ENCODE data around the gene ACIN1. TPM values are rescaled to one million over a fixed set of nuclear protein-coding genes. Genes with fewer than 3 reads are reported as not detected.
A peak's percentile ranks its signal among the peaks of the same experiment; 100 is the strongest.

ACIN1 gene
- total and polyA plus RNA-seq, 3 donors from 2014 or later: 151 to 216 (median 209) TPM

DNA sequence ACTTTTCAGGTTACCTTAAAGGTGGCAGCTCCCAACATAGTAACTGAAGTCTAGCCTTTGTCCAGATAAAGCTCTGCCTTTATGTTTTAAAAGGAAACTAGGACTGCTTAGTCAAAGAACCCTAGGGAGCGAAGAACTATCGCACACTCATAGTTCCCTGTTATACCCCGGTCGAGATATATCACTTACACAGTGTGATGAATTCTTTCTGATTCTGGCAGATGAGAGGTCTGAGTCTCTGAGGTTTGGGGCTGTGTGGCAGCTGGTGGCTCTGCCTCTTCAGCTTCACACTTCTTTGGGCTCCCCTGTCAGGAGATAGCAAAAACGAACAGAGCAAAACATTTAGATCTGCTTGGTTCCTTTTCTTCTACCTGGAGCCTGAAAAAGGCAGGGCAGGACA is 17.0 kb downstream of the ACIN1 start:
- Histone ChIP-seq H3K4me1 (no peaks in the 10 kb centered on the region), H3K9me3 (no peaks in the 10 kb centered on the region), H3K27me3 (no peaks in the 10 kb centered on the region), H3K27ac (peak overlapping the region in 1 of 2 donors; percentile 19), H3K36me3 (ENCODE audit: low read depth, missing control alignments) (no peaks in the 10 kb centered on the region), H3K4me3 (no peak overlapping the region)
- intact Hi-C loops (cut with DNase I; ENCODE audit: low total_unique reads): no loop called here
- no peak for TF ChIP-seq POLR2A (IDR thresholded peaks at IDR 0.05)
- TF ChIP-seq, protein P1, sequence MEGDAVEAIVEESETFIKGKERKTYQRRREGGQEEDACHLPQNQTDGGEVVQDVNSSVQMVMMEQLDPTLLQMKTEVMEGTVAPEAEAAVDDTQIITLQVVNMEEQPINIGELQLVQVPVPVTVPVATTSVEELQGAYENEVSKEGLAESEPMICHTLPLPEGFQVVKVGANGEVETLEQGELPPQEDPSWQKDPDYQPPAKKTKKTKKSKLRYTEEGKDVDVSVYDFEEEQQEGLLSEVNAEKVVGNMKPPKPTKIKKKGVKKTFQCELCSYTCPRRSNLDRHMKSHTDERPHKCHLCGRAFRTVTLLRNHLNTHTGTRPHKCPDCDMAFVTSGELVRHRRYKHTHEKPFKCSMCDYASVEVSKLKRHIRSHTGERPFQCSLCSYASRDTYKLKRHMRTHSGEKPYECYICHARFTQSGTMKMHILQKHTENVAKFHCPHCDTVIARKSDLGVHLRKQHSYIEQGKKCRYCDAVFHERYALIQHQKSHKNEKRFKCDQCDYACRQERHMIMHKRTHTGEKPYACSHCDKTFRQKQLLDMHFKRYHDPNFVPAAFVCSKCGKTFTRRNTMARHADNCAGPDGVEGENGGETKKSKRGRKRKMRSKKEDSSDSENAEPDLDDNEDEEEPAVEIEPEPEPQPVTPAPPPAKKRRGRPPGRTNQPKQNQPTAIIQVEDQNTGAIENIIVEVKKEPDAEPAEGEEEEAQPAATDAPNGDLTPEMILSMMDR (IDR thresholded peaks at IDR 0.05): no peak
- no peak for DNase-seq
- WGBS, 2 donors: 85 to 89% methylated on average over 5 of the region's 5 CpGs

DNA sequence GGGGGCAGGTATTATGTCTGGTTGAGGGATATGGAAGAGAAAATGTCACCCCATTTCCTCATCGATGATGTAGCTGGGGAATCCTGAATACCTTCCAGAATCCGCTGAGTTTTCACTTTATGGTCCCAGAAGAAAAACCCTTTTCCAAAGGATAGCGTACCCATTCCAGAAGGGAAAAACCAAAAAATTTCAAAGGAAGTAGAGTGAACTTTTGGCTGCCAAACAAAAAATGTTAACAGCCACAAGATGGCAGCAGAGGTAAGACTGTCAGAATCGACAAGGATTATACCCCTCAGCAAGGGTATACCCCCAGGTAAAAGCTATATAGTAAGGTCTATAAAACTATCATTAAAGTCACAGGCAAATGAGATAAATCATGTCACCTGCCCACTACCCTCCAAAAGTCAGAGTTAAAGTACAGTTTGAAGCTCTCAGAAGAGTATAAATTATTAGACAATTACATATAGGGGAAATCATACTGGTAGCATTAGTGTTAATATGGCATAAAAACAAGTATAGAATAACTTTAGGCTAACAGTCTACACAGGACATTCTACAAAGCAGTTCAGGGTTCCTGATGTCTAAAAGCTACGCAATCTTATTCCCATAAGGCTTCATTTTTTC is 18.0 kb downstream of the ACIN1 start:
- no peak overlapping the region for H3K27ac ChIP-seq
- TF ChIP-seq, protein P1 (IDR thresholded peaks at IDR 0.05): peak; percentile 40 to 57 (median 42)
- TF ChIP-seq POLR2A (IDR thresholded peaks at IDR 0.05): no peak
- no peaks in the 10 kb centered on the region for H3K27me3 ChIP-seq
- peaks cover 6% of the 10 kb centered on the region for H3K4me1 ChIP-seq
- intact Hi-C loops (cut with DNase I; ENCODE audit: low total_unique reads): no loop called here
- H3K4me3 ChIP-seq: no peak overlapping the region
- DNase-seq: no peak
- WGBS, 2 donors: 62 to 72% methylated on average over 5 of the region's 5 CpGs
- H3K9me3 ChIP-seq: no peaks in the 10 kb centered on the region
- H3K36me3 ChIP-seq (ENCODE audit: low read depth, missing control alignments): no peaks in the 10 kb centered on the region

DNA sequence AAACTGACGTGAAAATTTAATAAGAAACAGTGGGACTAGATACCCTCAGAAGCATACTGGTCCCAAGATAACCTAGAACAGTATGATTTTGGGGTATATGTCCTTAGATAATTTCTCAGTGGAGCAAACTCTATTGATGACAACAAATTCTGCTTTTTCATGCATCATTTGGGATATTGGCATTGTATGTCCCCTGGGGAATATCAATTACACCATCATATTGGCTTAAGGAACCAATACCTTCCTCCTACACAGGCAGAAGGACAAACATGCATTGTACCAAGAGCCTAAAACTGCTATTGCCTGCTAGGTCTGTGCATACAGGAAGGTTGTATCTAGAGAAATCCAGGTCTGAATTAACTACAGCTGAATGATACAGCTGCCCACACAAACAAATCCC is 20.0 kb downstream of the ACIN1 start:
- Histone ChIP-seq H3K27ac (no peak overlapping the region), H3K4me3 (no peak overlapping the region), H3K27me3 (no peaks in the 10 kb centered on the region), H3K36me3 (ENCODE audit: low read depth, missing control alignments) (no peaks in the 10 kb centered on the region), H3K9me3 (no peaks in the 10 kb centered on the region), H3K4me1 (peaks cover 20% of the 10 kb centered on the region)
- WGBS, 2 donors: 95% methylated on average over 1 of the region's 1 CpG
- DNase-seq: no peak
- intact Hi-C loops (cut with DNase I; ENCODE audit: low total_unique reads): no loop called here
- TF ChIP-seq POLR2A (IDR thresholded peaks at IDR 0.05): no peak
- TF ChIP-seq, protein P1 (IDR thresholded peaks at IDR 0.05): no peak

DNA sequence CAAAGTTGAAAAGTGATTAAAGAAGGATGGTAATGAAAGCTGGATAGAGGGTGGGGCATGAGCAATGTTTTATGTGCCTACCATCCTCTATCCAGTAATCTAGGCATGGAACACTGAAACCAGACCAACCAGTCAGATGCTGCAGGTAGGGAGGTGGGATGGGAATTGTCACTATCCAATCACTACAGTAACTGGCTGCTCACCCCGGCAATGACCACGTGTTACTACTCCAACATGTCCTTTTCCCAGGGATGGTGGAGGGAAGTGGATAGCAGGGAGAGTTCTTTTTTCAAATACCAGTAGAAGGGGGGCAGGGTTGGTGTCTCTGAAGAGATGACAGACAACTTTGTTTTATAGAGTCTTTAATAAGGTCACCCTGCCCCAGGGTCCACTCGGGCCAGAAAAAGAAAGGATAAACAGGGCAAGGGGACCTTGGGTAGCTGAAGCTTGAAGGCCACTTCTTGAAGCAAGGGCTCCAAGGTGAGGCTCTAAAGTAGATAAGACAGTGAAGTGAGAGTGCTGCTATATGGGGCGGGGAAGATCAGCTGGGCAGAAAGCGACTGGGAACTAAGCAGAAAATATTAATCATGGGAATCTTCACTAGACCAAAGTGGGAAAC is 22.9 kb downstream of the ACIN1 start:
- Histone ChIP-seq H3K27ac (peak overlapping the region; percentile 77 to 82), H3K4me3 (peak overlapping the region in 1 of 2 donors; percentile 68), H3K4me1 (peaks cover 36% of the 10 kb centered on the region), H3K27me3 (no peaks in the 10 kb centered on the region), H3K36me3 (ENCODE audit: low read depth, missing control alignments) (no peaks in the 10 kb centered on the region), H3K9me3 (no peaks in the 10 kb centered on the region)
- no peak for DNase-seq
- intact Hi-C loops (cut with DNase I; ENCODE audit: low total_unique reads): no loop called here
- WGBS, 2 donors: 54 to 60% methylated on average over 5 of the region's 5 CpGs
- TF ChIP-seq, protein P1 (IDR thresholded peaks at IDR 0.05): no peak
- no peak for TF ChIP-seq POLR2A (IDR thresholded peaks at IDR 0.05)

All from testis (tissue), 3 donors.